IMR-90 (cell line): ENCODE measurements around the gene TGM2. TPM values are rescaled to one million over a fixed set of nuclear protein-coding genes. Genes with fewer than 3 reads are reported as not detected.

ENCODE experiments used
- ATAC-seq: fragments of 200-7000 bp; cut with Tn5 transposase; 2 replicates; pipeline ENCODE4 v1.9.1; 2020; ENCODE audit warnings: low read depth, mild to moderate bottlenecking, moderate library complexity
- BruUV-seq: library from RNA; stranded (reverse); fragments of 400-500 nt; replicated peaks from 2 replicates; lab custom pipeline; 2021; lab: Mats Ljungman, UMichigan
- CTCF ChIA-PET: fragments of 300-600 bp; formaldehyde crosslinking; extraction: SDS; loops from one replicate; lab custom pipeline; 2021; ENCODE audit warnings: antibody characterized with exemption; lab: Yijun Ruan, JAX
- POLR2A ChIA-PET: fragments of 300-600 bp; sonication (Branson Sonifier 250); formaldehyde crosslinking; loops from one replicate; lab custom pipeline; 2022; ENCODE audit warnings: antibody characterized with exemption; ENCODE audit not compliant: unreplicated experiment; lab: Charles Lee
- DNase-seq: peaks from one replicate; pipeline ENCODE4 v3.0.0; 2013
- H2AFZ ChIP-seq: replicated peaks from 2 replicates; pipeline ENCODE3; 2013; ENCODE audit warnings: low read length, mild to moderate bottlenecking; ENCODE audit not compliant: poor library complexity
- H2AK5ac ChIP-seq: 2 replicates; pipeline ENCODE4 v1.6.1; 2013; ENCODE audit warnings: low read depth, low read length, inconsistent platforms
- H2AK9ac ChIP-seq: replicated peaks from 2 replicates; pipeline ENCODE3; 2013; ENCODE audit warnings: mild to moderate bottlenecking, low read depth, low read length, moderate library complexity; ENCODE audit not compliant: poor library complexity
- H2BK120ac ChIP-seq: 2 replicates; pipeline ENCODE4 v1.6.1; 2013; ENCODE audit warnings: low read depth, low read length, inconsistent platforms
- H2BK15ac ChIP-seq: 3 replicates; pipeline ENCODE4 v1.6.1; 2013; ENCODE audit warnings: low read depth, low read length, inconsistent platforms
- H2BK20ac ChIP-seq: 2 replicates; pipeline ENCODE4 v1.6.1; 2013; ENCODE audit warnings: low read depth, mild to moderate bottlenecking, inconsistent platforms, low read length, moderate library complexity
- H2BK5ac ChIP-seq: 2 replicates; pipeline ENCODE4 v1.6.1; 2013; ENCODE audit warnings: mild to moderate bottlenecking, low read depth, low read length, inconsistent platforms; ENCODE audit not compliant: poor library complexity, severe bottlenecking
- H3K14ac ChIP-seq: replicated peaks from 2 replicates; pipeline ENCODE4 v1.6.1; 2013; ENCODE audit warnings: low read depth, low read length, inconsistent platforms
- H3K18ac ChIP-seq: 2 replicates; pipeline ENCODE4 v1.6.1; 2013; ENCODE audit warnings: low read depth, low read length, control low read depth
- H3K23ac ChIP-seq: 2 replicates; pipeline ENCODE4 v1.6.1; 2013; ENCODE audit warnings: low read depth, low read length, inconsistent platforms
- H3K27ac ChIP-seq: 2 replicates; pipeline ENCODE4 v1.5.1; 2013; ENCODE audit warnings: mild to moderate bottlenecking, control low read depth, low read length; ENCODE audit not compliant: insufficient read depth
- H3K27me3 ChIP-seq: 2 replicates; pipeline ENCODE4 v1.6.1; 2013; ENCODE audit warnings: low read length; ENCODE audit not compliant: control insufficient read depth, insufficient read depth
- H3K36me3 ChIP-seq: 2 replicates; pipeline ENCODE4 v1.6.1; 2013; ENCODE audit warnings: low read length, mixed read lengths; ENCODE audit not compliant: control insufficient read depth, insufficient read depth
- H3K4ac ChIP-seq: 2 replicates; pipeline ENCODE4 v1.6.1; 2013; ENCODE audit warnings: low read depth, low read length, inconsistent platforms
- H3K4me1 ChIP-seq: 2 replicates; pipeline ENCODE4 v1.6.1; 2013; ENCODE audit warnings: low read length, mixed read lengths; ENCODE audit not compliant: control insufficient read depth, insufficient read depth
- H3K4me2 ChIP-seq: 2 replicates; pipeline ENCODE4 v1.6.1; 2013; ENCODE audit warnings: low read depth, mild to moderate bottlenecking, control low read depth, low read length, moderate library complexity
- H3K4me3 ChIP-seq: 2 replicates; pipeline ENCODE4 v1.5.1; 2013; ENCODE audit warnings: low read depth, mild to moderate bottlenecking, control low read depth, low read length, moderate library complexity; ENCODE audit not compliant: insufficient read depth
- H3K56ac ChIP-seq: 2 replicates; pipeline ENCODE4 v1.6.1; 2013; ENCODE audit warnings: low read length, inconsistent platforms; ENCODE audit not compliant: insufficient read depth; ENCODE audit errors: extremely low read depth
- H3K79me1 ChIP-seq, 2 experiments: 2 replicates each; pipeline ENCODE4 v1.6.1; 2013; ENCODE audit warnings: low read length in 2 of 2, inconsistent platforms in 1 of 2, low read depth in 1 of 2
- H3K9ac ChIP-seq: 2 replicates; pipeline ENCODE4 v1.6.1; 2013; ENCODE audit warnings: low read depth, low read length, control low read depth
- H3K9me1 ChIP-seq: 2 replicates; pipeline ENCODE4 v1.6.1; 2013; ENCODE audit warnings: low read length, inconsistent platforms; ENCODE audit not compliant: insufficient read depth
- H3K9me3 ChIP-seq: 2 replicates; pipeline ENCODE4 v1.6.1; 2013; ENCODE audit warnings: low read length; ENCODE audit not compliant: control insufficient read depth, insufficient read depth
- H4K20me1 ChIP-seq: 2 replicates; pipeline ENCODE4 v1.6.1; 2013; ENCODE audit warnings: low read length, inconsistent platforms; ENCODE audit not compliant: insufficient read depth
- H4K5ac ChIP-seq: 2 replicates; pipeline ENCODE4 v1.6.1; 2013; ENCODE audit warnings: mild to moderate bottlenecking, low read depth, low read length, control low read depth
- H4K8ac ChIP-seq, 2 experiments: 2 replicates each; pipeline ENCODE4 v1.6.1; 2013; ENCODE audit warnings: low read depth in 2 of 2, low read length in 2 of 2, control low read depth in 1 of 2, inconsistent platforms in 1 of 2
- H4K91ac ChIP-seq: 2 replicates; pipeline ENCODE4 v1.6.1; 2013; ENCODE audit warnings: low read depth, low read length, inconsistent platforms; ENCODE audit not compliant: insufficient read depth
- BHLHE40 ChIP-seq: fragments of 150-350 bp; IDR thresholded peaks from 2 replicates; pipeline ENCODE4 v1.6.1; 2016; ENCODE audit warnings: mild to moderate bottlenecking, low read depth, low read length
- CEBPB ChIP-seq: IDR thresholded peaks from 2 replicates; pipeline ENCODE4 v1.6.1; 2012; ENCODE audit warnings: low read depth, low read length, improper control_type of control experiment
- CHD1 ChIP-seq: IDR thresholded peaks from 2 replicates; pipeline ENCODE4 v1.6.1; 2012; ENCODE audit warnings: low read depth, low read length, improper control_type of control experiment
- CTCF ChIP-seq: conservative IDR thresholded peaks from 2 replicates; pipeline ENCODE4 v1.5.1; 2012; ENCODE audit warnings: mild to moderate bottlenecking, low read depth, low read length, improper control_type of control experiment
- ELK1 ChIP-seq: fragments of 150-350 bp; IDR thresholded peaks from 2 replicates; pipeline ENCODE4 v1.6.1; 2016; ENCODE audit warnings: low read depth, mild to moderate bottlenecking, low read length, moderate library complexity, borderline replicate concordance
- MAFK ChIP-seq: IDR thresholded peaks from 2 replicates; pipeline ENCODE4 v1.6.1; 2012; ENCODE audit warnings: low read depth, low read length, improper control_type of control experiment
- MAZ ChIP-seq: IDR thresholded peaks from 2 replicates; pipeline ENCODE4 v1.6.1; 2012; ENCODE audit warnings: low read depth, mild to moderate bottlenecking, low read length, improper control_type of control experiment, moderate library complexity, borderline replicate concordance
- MXI1 ChIP-seq: IDR thresholded peaks from 2 replicates; pipeline ENCODE4 v1.6.1; 2012; ENCODE audit warnings: low read depth, mild to moderate bottlenecking, low read length, moderate library complexity, borderline replicate concordance
- NFE2L2 ChIP-seq: fragments of 150-350 bp; IDR thresholded peaks from 2 replicates; pipeline ENCODE4 v1.6.1; 2016; ENCODE audit warnings: low read depth, mild to moderate bottlenecking, low read length
- POLR2A ChIP-seq: IDR thresholded peaks from 2 replicates; pipeline ENCODE4 v1.6.1; 2012; ENCODE audit warnings: mild to moderate bottlenecking, low read depth, low read length
- RAD21 ChIP-seq: IDR thresholded peaks from 2 replicates; pipeline ENCODE4 v1.6.1; 2012; ENCODE audit warnings: low read length, improper control_type of control experiment
- RCOR1 ChIP-seq: IDR thresholded peaks from 2 replicates; pipeline ENCODE4 v1.6.1; 2012; ENCODE audit warnings: mild to moderate bottlenecking, low read length, improper control_type of control experiment; ENCODE audit not compliant: insufficient replicate concordance
- RFX5 ChIP-seq: IDR thresholded peaks from 2 replicates; pipeline ENCODE4 v1.8.0; 2012; ENCODE audit warnings: low read depth, mild to moderate bottlenecking, low read length, moderate library complexity
- SMC3 ChIP-seq: fragments of 150-350 bp; IDR thresholded peaks from 2 replicates; pipeline ENCODE4 v1.6.1; 2016; ENCODE audit warnings: low read depth, mild to moderate bottlenecking, antibody characterized with exemption, low read length, moderate library complexity
- USF2 ChIP-seq: fragments of 150-350 bp; IDR thresholded peaks from 2 replicates; pipeline ENCODE4 v1.6.1; 2017; ENCODE audit warnings: mild to moderate bottlenecking, antibody characterized with exemption, low read length, low read depth
- WGBS, 2 experiments: methylation state at CpG; one replicate each; pipeline versions ENCODE4 v1.1.5 to v1.1.7; 2013; ENCODE audit warnings: missing lambda C conversion rate in 2 of 2; ENCODE audit not compliant: insufficient read length in 1 of 2; ENCODE audit errors: extremely low coverage in 2 of 2; 5-methylcytosine and 5-hydroxymethylcytosine counted together
- dilution Hi-C: fragments of 300-500 bp; cut with HindIII; formaldehyde crosslinking; loops from one replicate; pipeline ENCODE4 v1.14.3; 2018; ENCODE audit warnings: low sequenced_read_pairs; ENCODE audit not compliant: unreplicated experiment
- in situ Hi-C: fragments of 300-500 bp; cut with MboI; formaldehyde crosslinking; loops from 3 replicates; pipeline ENCODE4 v1.14.3; 2019; ENCODE audit warnings: low sequenced_read_pairs, inconsistent platforms, mixed read lengths
- intact Hi-C: fragments of 100-400 bp; cut with micrococcal nuclease; formaldehyde crosslinking; loops from 2 replicates; pipeline ENCODE4 v1.10.0; 2022
- polyA plus RNA-seq, 3 experiments: library from polyadenylated mRNA; depleted of rRNA; stranded (reverse); fragments of >200 nt; gene quantifications; 2 replicates each; pipeline ENCODE4 v1.2.3, GENCODE V29; 2012; ENCODE audit warnings: low replicate concordance in 1 of 3
- total RNA-seq: library from RNA; depleted of rRNA; stranded (reverse); fragments of >200 nt; gene quantifications from 2 replicates; pipeline ENCODE4 v1.2.3, GENCODE V29; 2012

Gene TGM2
- total and polyA plus RNA-seq, 2 of the 4 experiments (the other 2 are of a cell fraction), result 239 to 268 TPM

GRCh38 chr20:38170219-38170825 is 5.3 kb upstream of the TGM2 start:
- POLR2A ChIA-PET, result no interaction called here
- dilution Hi-C loops, result no loop called here
- TF ChIP-seq BHLHE40 (no peak), POLR2A (no peak), SMC3 (no peak), CEBPB (no peak), RCOR1 (no peak), RAD21 (no peak), CHD1 (no peak), ELK1 (no peak), USF2 (no peak), CTCF (no peak), MAZ (no peak), NFE2L2 (no peak), RFX5 (no peak), MAFK (no peak), MXI1 (no peak)

More at GRCh38 chr20:38170219-38170825, 5.3 kb upstream of the TGM2 start:
- Histone ChIP-seq H4K20me1 (no peaks in the 10 kb centered on the region), H2BK15ac (peak overlapping the region; percentile 82; the same call in 2 of the 3 replicates), H3K4me3 (no peak overlapping the region), H3K27ac (peak overlapping the region; percentile 74), H2BK5ac (peak overlapping the region; percentile 94), H4K91ac (peak overlapping the region; percentile 87), H2AK5ac (peak overlapping the region; percentile 94), H3K4me2 (no peak overlapping the region; the same call in 1 of the 2 replicates), H3K79me1 (peaks cover 6 to 8% of the 10 kb centered on the region in 2 experiments; a peak in 3 of 4 replicates), H3K56ac (peak overlapping the region; percentile 59; the same call in 1 of the 2 replicates), H3K9ac (peak overlapping the region; percentile 15; the same call in 1 of the 2 replicates), H3K4ac (peak overlapping the region; percentile 95), H4K8ac (peak overlapping the region; percentile 39 to 95; a peak in 3 of 4 replicates), H3K9me1 (peaks cover 36% of the 10 kb centered on the region), H4K5ac (peak overlapping the region; percentile 51), H3K36me3 (no peaks in the 10 kb centered on the region), H3K14ac (peak overlapping the region; percentile 78), H3K23ac (peak overlapping the region; percentile 72), H3K9me3 (no peaks in the 10 kb centered on the region), H3K27me3 (no peaks in the 10 kb centered on the region), H3K4me1 (peaks cover 54% of the 10 kb centered on the region), H2BK120ac (peak overlapping the region; percentile 99), H2AFZ (peak overlapping the region; percentile 76), H3K18ac (peak overlapping the region; percentile 55), H2AK9ac (peak overlapping the region; percentile 73), H2BK20ac (peak overlapping the region; percentile 78)
- WGBS, 2 experiments, result no CpG with 5 or more reads among the region's 8 CpGs
- intact Hi-C loops (no loop called here), in situ Hi-C loops (no loop called here)
- no TSS peak for BruUV-seq
- CTCF ChIA-PET, result no interaction called here
- ATAC-seq (0 out of 2 replicates have a peak, but pooled peaks have one; percentile 4), DNase-seq (peak; percentile 64)
